HG03139 (cell line): Measurements from ENCODE around the gene PTPRN2.

ENCODE experiments used
- ATAC-seq: cut with Tn5 transposase; IDR thresholded peaks from one replicate; pipeline ENCODE4 v1.9.1; 2021; ENCODE audit not compliant: unreplicated experiment

The PTPRN2 gene

GRCh38 chr7:158067219-158067930, 520.2 kb downstream of the PTPRN2 start:
- ATAC-seq: no peak

DNA sequence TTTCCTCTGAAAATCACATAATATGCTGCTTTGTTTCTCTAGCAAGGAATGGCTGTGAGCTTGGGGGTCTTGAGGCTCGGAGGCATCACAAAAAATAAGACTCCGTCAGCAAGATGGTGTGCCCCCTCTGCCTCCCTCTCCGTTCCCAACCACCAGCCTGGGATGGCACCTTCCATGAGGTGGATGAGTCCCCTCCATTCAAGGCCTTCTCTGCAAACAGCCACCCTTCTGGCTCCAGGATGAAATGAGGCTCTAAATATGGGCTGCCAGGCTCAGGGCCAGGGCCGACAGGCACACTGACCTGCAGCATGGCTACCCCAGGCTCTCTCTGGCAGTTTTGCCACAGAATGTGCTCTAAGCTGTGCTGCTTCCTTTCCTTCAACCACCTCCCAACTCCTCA, 521.5 kb downstream of the PTPRN2 start:
- no peak for ATAC-seq

- ATAC-seq: no peak
These were observed 522.3 kb downstream of the PTPRN2 start for GRCh38 chr7:158065340-158065739.

DNA sequence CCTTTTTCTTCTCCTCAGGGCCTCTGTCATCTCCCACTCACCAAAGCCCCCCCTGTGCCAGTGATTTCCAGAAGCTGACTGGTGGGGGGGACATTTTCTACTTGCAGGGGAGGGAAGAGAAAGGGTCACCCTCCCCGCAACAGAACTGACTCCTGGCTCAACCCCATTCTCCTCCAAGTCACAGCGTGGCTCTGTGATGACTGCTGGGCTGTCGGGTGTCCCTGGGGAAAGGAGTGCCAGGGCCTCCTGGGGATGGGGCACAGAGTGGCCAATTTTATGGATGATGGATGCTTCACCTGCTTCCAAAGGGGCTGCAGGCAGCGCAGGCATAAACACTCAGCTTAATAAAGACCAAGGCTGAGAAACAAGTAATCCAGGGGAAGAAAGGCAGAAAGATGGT, 523.0 kb downstream of the PTPRN2 start:
- no peak for ATAC-seq

DNA sequence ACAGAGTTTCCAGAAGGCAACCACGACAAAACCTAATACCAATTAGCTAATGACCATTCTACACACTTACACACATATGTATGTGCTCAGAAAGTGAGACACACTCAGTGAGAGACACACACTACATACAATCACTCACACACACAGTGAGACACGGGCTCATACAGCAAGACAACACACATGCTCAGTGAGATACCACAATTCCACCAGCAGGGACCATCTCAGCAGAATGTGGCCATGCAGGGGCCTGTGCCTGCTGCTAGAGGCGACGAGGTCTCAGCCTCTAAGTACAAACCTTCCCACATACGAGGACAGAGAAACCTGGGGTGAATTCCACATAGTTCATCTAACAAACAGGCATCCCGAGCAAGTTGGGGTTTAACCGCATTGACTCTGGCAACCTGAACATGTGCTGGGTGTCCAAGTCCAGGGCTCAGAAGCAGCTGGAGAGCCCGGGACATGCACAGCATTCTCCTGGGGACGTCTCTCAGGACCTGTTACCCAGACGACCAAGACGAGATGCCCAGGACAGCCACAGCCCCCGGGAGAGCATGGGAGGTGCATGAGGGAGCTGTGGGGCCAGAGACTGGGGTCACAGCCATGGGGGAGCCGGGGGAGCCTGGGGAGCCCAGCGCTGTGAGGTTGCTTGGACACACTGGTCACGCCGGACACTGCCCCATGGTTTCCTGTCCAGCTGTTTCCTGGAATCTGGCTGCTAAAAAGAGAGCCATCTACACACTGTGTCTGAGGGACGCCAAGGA, 523.6 kb downstream of the PTPRN2 start:
- ATAC-seq: no peak

- no peak for ATAC-seq
These were observed 525.0 kb downstream of the PTPRN2 start for GRCh38 chr7:158062661-158063060.

GRCh38 chr7:158061884-158062656, 525.6 kb downstream of the PTPRN2 start:
- no peak for ATAC-seq

GRCh38 chr7:158061026-158061630, 526.5 kb downstream of the PTPRN2 start:
- no peak for ATAC-seq

GRCh38 chr7:158060216-158060615, 527.4 kb downstream of the PTPRN2 start:
- ATAC-seq: no peak

DNA sequence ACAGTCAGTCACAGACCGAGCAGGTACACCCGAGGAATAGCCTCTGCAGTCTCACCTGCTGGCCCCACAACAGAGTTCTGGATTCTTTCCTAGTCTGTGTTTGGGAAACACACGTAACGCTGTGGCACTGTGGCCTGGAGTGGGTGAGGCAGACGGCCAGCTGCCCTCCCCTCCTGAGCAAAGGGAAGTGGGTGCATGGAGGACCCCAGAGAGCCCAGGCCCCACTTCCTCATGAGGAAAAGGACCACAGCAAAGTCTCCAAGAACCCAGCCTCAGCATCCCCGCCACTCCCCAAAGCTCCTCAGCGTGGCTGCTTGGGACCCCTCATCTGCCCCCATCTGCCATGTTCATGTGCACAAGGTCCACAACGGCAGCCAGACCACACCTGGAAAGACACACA, 530.2 kb downstream of the PTPRN2 start:
- no peak for ATAC-seq

- no peak for ATAC-seq
These were observed 530.9 kb downstream of the PTPRN2 start for GRCh38 chr7:158056761-158057160.

GRCh38 chr7:158055726-158056510, 531.7 kb downstream of the PTPRN2 start:
- no peak for ATAC-seq

DNA sequence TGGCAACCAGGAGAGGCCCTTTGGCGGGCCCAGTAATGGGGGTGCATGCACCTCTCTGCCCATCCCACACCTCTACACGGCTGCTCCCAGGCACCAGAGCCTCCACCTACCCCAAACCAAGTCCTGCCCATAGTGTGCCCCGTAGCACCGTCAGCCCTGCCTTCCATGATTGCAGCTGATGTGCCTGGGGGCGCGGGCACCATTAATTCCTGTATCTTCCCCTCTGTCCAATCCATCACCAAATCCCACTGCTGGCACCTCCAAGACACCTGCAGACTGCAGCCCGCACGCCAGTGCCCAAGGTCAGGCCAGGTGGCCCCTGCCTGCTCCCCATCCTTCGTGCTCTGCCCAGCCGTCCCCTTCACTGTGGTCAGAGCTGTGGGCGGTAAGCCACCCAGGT, 533.0 kb downstream of the PTPRN2 start:
- no peak for ATAC-seq

DNA sequence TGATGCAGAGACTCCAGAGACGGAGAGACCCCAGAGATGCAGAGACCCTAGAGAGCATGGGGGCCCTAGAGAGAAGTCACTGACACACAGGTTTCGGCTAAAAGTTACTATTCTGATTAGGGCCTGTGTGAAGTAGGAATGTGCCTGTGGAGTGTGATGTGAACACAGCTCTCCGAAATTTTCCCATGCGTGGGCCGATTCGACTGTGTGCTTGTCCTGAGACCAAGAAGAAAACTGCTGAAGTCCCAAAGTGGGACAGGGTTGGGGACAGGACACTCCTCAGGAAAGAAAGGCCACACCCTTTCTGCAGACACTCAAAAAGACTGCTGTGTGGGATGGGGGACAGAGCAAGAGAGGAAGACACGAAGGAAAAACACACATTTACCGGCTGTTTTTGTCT, 533.5 kb downstream of the PTPRN2 start:
- ATAC-seq: no peak

GRCh38 chr7:158053183-158053915, 534.3 kb downstream of the PTPRN2 start:
- no peak for ATAC-seq

DNA sequence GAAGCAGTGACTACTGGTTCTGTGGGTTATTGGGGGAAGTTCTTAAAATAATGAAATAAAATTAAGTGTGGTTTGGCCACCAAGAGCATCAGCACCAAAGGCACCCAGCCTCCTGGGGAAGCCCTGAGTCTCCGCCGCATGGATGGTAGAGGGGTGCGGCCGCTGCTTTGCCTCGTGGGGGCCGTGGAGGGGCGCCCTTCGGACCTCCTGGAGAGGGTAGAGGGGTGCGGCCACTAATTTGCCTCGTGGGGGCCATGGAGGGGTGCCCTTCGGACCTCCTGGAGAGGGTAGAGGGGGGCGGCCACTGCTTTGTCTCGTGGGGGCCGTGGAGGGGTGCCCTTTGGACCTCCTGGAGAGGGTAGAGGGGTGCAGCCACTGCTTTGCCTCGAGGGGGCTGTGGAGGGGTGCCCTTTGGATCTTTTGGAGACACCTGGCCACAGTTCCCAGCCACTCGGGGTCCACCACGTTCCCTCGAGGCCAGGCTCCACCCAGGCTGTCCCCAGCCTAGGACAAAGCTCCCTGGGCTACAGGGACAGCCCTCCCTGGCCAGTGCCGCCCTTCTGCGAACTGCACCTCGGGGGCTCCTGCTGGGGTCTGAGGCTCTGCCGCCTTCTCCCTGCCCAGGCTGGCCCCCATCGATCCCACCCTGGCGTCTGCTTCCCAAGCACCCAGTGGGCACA, 535.1 kb downstream of the PTPRN2 start:
- ATAC-seq: no peak

DNA sequence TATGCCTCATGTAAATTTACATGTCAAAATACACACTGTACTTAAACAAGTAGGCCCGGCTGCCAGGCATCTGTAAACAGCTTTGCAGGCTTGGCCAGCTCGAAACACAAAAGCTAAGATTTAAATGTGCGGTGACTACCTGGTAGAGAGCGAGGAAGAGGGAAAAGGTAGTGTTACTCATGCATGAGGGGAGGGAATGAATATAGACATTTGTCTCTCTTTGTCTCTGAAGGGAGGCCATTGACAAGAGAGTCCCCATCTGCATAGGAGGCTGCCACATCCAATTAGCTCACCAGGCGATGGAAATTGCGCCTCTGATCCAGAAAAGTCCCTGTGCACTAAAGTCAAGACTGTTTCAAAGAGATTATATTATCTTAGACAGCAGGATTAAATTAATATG, 535.8 kb downstream of the PTPRN2 start:
- no peak for ATAC-seq

GRCh38 chr7:158050978-158051651, 536.5 kb downstream of the PTPRN2 start:
- no peak for ATAC-seq

DNA sequence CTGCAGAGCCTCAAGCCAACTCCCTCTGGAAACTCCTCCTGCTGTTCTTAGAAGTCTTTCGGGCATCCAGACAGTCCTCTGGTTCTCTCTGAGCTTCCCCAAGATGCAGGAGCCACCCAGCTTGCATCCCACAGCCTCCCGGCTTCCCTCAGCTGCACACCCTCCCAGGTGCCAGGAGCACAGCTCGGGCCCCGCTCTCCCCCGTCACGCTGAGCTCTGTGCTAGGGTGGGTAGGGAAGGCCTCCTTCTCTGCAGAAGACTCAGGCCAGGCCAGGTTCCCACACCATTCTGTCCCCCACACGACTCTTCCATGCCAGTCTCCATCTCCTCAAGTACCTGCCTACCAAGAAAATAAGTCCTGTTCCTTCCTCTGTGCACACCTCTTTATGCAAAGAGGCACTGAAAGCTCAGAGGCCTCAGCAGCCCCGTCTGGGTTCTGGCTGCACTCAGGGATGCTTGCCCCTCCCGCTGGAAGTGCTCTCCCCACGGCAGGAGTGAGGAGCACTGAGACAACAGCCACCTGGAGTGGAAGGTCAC, 537.1 kb downstream of the PTPRN2 start:
- no peak for ATAC-seq
